H1 (cell line): ENCODE data around the gene H2AZ2. TPM values are rescaled to one million over a fixed set of nuclear protein-coding genes. Genes with fewer than 3 reads are reported as not detected.

Experiments used
- GABPA ChIP-seq: IDR thresholded peaks from 2 replicates; pipeline ENCODE4 v1.6.1; 2011; ENCODE audit warnings: mild to moderate bottlenecking, low read length, moderate library complexity, borderline replicate concordance; ENCODE audit not compliant: insufficient read depth
- RBBP5 ChIP-seq: IDR thresholded peaks from 2 replicates; pipeline ENCODE4 v1.7.1; 2012; ENCODE audit warnings: low read depth, mild to moderate bottlenecking, inconsistent platforms, low read length, moderate library complexity, borderline replicate concordance
- RXRA ChIP-seq: IDR thresholded peaks from 2 replicates; pipeline ENCODE4 v1.6.1; 2011; ENCODE audit warnings: low read depth, mild to moderate bottlenecking, low read length, moderate library complexity; ENCODE audit not compliant: insufficient read depth
- SIRT6 ChIP-seq: IDR thresholded peaks from one replicate; pipeline ENCODE4 v1.7.1; 2012; ENCODE audit warnings: low read length, inconsistent platforms
- SP4 ChIP-seq: IDR thresholded peaks from 2 replicates; pipeline ENCODE4 v1.6.1; 2012; ENCODE audit warnings: low read length, inconsistent platforms
- ZNF274 ChIP-seq: IDR thresholded peaks from 2 replicates; pipeline ENCODE4 v1.7.0; 2012; ENCODE audit warnings: low read length, borderline replicate concordance; ENCODE audit errors: extremely low read depth
- polyA plus RNA-seq, 7 experiments: library from polyadenylated mRNA; depleted of rRNA in 3 of 7; stranded (reverse) in 5 of 7; unstranded in 2 of 7; fragments of >200 nt in 5 of 7; fragments of 200-250 nt in 2 of 7; gene quantifications; 1 replicate in 5 of 7; 2 replicates in 1 of 7; 4 replicates in 1 of 7; pipeline versions ENCODE4 v1.2.1 to v1.2.3, GENCODE V29; 2011 to 2013; ENCODE audit warnings: missing spikeins in 2 of 7, mixed read lengths in 2 of 7
- total RNA-seq: library from RNA; stranded (reverse); fragmentation: NEBNext Ultra II Directional; extraction: Animal tissue kit (Norgen Biotek cat#: 25700); gene quantifications from 2 replicates; pipeline ENCODE4 v1.2.1, GENCODE V29; 2021
- TF ChIP-seq, protein P1 (sequence below), 3 experiments: IDR thresholded peaks; 1 replicate in 2 of 3; 2 replicates in 1 of 3; pipeline versions ENCODE4 v1.5.1 to v1.6.1; 2011; ENCODE audit warnings: low read length in 3 of 3, mild to moderate bottlenecking in 3 of 3, inconsistent platforms in 2 of 3, low read depth in 1 of 3, moderate library complexity in 1 of 3; ENCODE audit not compliant: insufficient read depth in 1 of 3; ENCODE audit errors: control extremely low read depth in 1 of 3

H2AZ2 gene
- total and polyA plus RNA-seq, 2 of the 8 experiments (the other 6 are each of a cell fraction or from before 2014, with no cell fraction given), result 168 to 187 TPM

DNA sequence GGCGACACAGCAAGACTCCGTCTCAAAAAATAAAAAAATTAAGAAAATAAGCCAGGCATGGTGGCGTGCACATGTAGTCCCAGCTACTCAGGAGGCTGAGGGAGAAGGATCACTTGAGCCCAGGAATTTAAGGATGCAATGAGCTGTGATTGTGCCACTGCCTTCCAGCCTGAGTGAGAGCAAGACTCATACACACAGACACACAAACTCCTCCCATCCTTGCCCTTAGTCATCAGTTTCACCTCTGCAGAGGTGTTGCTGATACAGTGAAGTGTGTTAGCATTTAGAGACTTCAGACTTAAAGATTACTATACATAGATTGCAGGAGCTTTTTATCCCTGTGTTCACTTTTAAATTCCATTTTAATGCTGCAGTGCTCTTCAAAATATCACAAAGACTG, 5.5 kb upstream of the H2AZ2 start (continued):
- TF ChIP-seq, protein P1, sequence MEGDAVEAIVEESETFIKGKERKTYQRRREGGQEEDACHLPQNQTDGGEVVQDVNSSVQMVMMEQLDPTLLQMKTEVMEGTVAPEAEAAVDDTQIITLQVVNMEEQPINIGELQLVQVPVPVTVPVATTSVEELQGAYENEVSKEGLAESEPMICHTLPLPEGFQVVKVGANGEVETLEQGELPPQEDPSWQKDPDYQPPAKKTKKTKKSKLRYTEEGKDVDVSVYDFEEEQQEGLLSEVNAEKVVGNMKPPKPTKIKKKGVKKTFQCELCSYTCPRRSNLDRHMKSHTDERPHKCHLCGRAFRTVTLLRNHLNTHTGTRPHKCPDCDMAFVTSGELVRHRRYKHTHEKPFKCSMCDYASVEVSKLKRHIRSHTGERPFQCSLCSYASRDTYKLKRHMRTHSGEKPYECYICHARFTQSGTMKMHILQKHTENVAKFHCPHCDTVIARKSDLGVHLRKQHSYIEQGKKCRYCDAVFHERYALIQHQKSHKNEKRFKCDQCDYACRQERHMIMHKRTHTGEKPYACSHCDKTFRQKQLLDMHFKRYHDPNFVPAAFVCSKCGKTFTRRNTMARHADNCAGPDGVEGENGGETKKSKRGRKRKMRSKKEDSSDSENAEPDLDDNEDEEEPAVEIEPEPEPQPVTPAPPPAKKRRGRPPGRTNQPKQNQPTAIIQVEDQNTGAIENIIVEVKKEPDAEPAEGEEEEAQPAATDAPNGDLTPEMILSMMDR (IDR thresholded peaks at IDR 0.05; ENCODE audit: control extremely low read depth in 1 of 3, insufficient read depth in 1 of 3, low read depth in 1 of 3, low read length in 3 of 3), result no peak
- TF ChIP-seq GABPA (no peak), ZNF274 (no peak), SP4 (no peak), RXRA (no peak), SIRT6 (no peak), RBBP5 (no peak)
